Spleen (tissue), 11 donors: ENCODE results near the gene HORMAD2. TPM values are rescaled to one million over a fixed set of nuclear protein-coding genes. Genes with fewer than 3 reads are reported as not detected.

Experiments used
- DNase-seq: peaks from one replicate; pipeline ENCODE4 v3.0.0-alpha.2; 2020
- H3K27ac ChIP-seq, 8 donors: fragments of 200-600 bp; sonication (generic) in 7 of 8; 1 replicate in 4 of 8; 2 replicates in 4 of 8; pipeline versions ENCODE4 v1.5.0 to v1.8.0; 2016 to 2021; ENCODE audit warnings: inconsistent platforms in 4 of 8, mild to moderate bottlenecking in 4 of 8, moderate library complexity in 1 of 8
- H3K27me3 ChIP-seq, 7 donors: fragments of 200-600 bp; sonication (generic) in 6 of 7; replicated peaks in 1 of 7; 1 replicate in 4 of 7; 2 replicates in 3 of 7; pipeline versions ENCODE4 v1.5.0 to v1.8.0; 2016 to 2021; ENCODE audit warnings: inconsistent platforms in 3 of 7, mild to moderate bottlenecking in 1 of 7
- H3K36me3 ChIP-seq, 6 donors: fragments of 200-600 bp; sonication (generic) in 5 of 6; 1 replicate in 4 of 6; 2 replicates in 2 of 6; pipeline versions ENCODE4 v1.5.0 to v1.8.0; 2016 to 2021; ENCODE audit warnings: inconsistent platforms in 2 of 6
- H3K4me1 ChIP-seq, 6 donors: fragments of 200-600 bp; sonication (generic) in 5 of 6; 1 replicate in 3 of 6; 2 replicates in 3 of 6; pipeline versions ENCODE4 v1.5.0 to v1.8.0; 2016 to 2021; ENCODE audit warnings: inconsistent platforms in 3 of 6
- H3K4me3 ChIP-seq, 8 donors: fragments of 200-600 bp; sonication (generic) in 7 of 8; 1 replicate in 4 of 8; 2 replicates in 4 of 8; pipeline versions ENCODE4 v1.5.0 to v1.8.0; 2016 to 2021; ENCODE audit warnings: inconsistent platforms in 4 of 8, mild to moderate bottlenecking in 4 of 8, moderate library complexity in 2 of 8
- H3K9me3 ChIP-seq, 8 donors: fragments of 200-600 bp; sonication (generic) in 7 of 8; 1 replicate in 4 of 8; 2 replicates in 4 of 8; pipeline versions ENCODE4 v1.5.0 to v1.8.0; 2016 to 2021; ENCODE audit warnings: inconsistent platforms in 4 of 8
- CTCF ChIP-seq, 11 experiments: fragments of 200-600 bp in 7 of 11; fragments of 450-650 bp in 4 of 11; sonication (generic) in 4 of 11; IDR thresholded peaks in 8 of 11; conservative IDR thresholded peaks in 3 of 11; 1 replicate in 7 of 11; 2 replicates in 4 of 11; pipeline versions ENCODE4 v1.4.0 to v1.8.0; 2016 to 2021; ENCODE audit warnings: antibody characterized with exemption in 11 of 11, inconsistent platforms in 4 of 11, mild to moderate bottlenecking in 1 of 11
- POLR2A ChIP-seq, 3 donors: fragments of 450-650 bp; IDR thresholded peaks; one replicate each; pipeline ENCODE4 v1.5.1; 2017; ENCODE audit warnings: antibody characterized with exemption in 3 of 3, mild to moderate bottlenecking in 1 of 3
- POLR2AphosphoS5 ChIP-seq, 3 donors: sonication (generic); formaldehyde crosslinking; IDR thresholded peaks; one replicate each; pipeline ENCODE4 v1.5.1; 2017; ENCODE audit warnings: antibody characterized with exemption in 3 of 3
- whole genome bisulfite sequencing, 5 donors: extraction: QIAGEN DNeasy Blood & Tissue Kit in 3 of 5; methylation state at CpG; one replicate each; pipeline versions ENCODE4 v1.1.5 to v1.1.7; 2013 to 2018; 5-methylcytosine and 5-hydroxymethylcytosine counted together
- intact Hi-C: fragments of 100-400 bp; cut with DNase I; formaldehyde crosslinking; loops from one replicate; pipeline ENCODE4 v1.15.0; 2023; ENCODE audit warnings: low total_unique reads
- polyA plus RNA-seq, 3 donors: library from polyadenylated mRNA; stranded (reverse); fragments of 200-250 nt; gene quantifications; one replicate each; pipeline ENCODE4 v1.2.1, GENCODE V29; 2013
- total RNA-seq, 7 donors: library from RNA; depleted of rRNA in 3 of 7; stranded (reverse); fragments of >200 nt in 3 of 7; fragmentation: NEBNext Ultra II Directional in 4 of 7; extraction: Animal tissue kit (Norgen Biotek cat#: 25700) in 4 of 7; gene quantifications; one replicate each; pipeline versions ENCODE4 v1.1.0 to v1.2.1, GENCODE V29; 2016 to 2021
- donor health status: healthy with polysubstance abuse.
- donor health status: DM: no; HTN: no; CAD: no; lungs with moderate emphysema.
- donor health status: DM: no; HTN: no; CAD: no.
- donor health status: Bipolar disorder and iron deficiency.
- donor health status: healthy.
- donor health status: DM: no; HTN: no; CAD: no.
- donor health status: DM: yes; HTN: yes; CAD: no.

HORMAD2 gene
- total and polyA plus RNA-seq, 10 donors, result not detected

GRCh38 chr22:30044881-30045493 is 35.3 kb upstream of the HORMAD2 start:
- H3K4me3 ChIP-seq, result no peak overlapping the region
- H3K27ac ChIP-seq, result no peak overlapping the region
- TF ChIP-seq CTCF (IDR thresholded peaks at IDR 0.05 in 8 of 11, conservative IDR thresholded peaks at IDR 0.05 in 3 of 11), result no peak
- no peak for TF ChIP-seq POLR2AphosphoS5 (IDR thresholded peaks at IDR 0.05)
- TF ChIP-seq POLR2A (IDR thresholded peaks at IDR 0.05), result no peak
- 95 to 99% (median 96%) methylated on average over 4 of the region's 4 CpGs for WGBS, 5 donors
- intact Hi-C loops, result no loop called here
- no peaks in the 10 kb centered on the region for H3K36me3 ChIP-seq
- H3K4me1 ChIP-seq, result peaks cover 0 to 9% (median 0%) of the 10 kb centered on the region in 6 donors
- no peaks in the 10 kb centered on the region for H3K27me3 ChIP-seq
- H3K9me3 ChIP-seq, result no peaks in the 10 kb centered on the region
- no peak for DNase-seq

DNA sequence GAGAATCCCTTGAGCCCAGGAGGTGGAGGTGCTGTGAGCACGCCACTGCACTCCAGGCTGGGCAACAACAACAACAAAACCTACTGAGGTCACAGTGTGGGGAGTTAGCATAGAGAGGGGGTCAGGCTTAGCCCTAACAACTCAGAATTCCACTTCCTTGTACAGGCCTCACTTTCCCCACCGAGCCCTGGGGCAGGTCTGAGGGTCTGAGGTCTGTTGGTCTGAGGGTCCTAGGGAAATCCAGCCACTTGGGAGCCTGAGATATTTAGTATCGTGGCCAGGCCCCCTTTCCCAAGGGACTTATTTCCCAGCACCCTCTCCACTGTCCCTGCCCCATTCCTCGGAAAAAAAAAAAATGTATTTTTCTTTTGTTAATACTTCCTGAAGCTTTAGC is 34.8 kb upstream of the HORMAD2 start:
- no peak overlapping the region for H3K4me3 ChIP-seq
- H3K9me3 ChIP-seq, result no peaks in the 10 kb centered on the region
- H3K4me1 ChIP-seq, result peaks cover 0 to 9% (median 0%) of the 10 kb centered on the region in 6 donors
- intact Hi-C loops, result no loop called here
- 77 to 91% (median 84%) methylated on average over 4 of the region's 4 CpGs for WGBS, 5 donors
- H3K27ac ChIP-seq, result no peak overlapping the region
- H3K36me3 ChIP-seq, result no peaks in the 10 kb centered on the region
- DNase-seq, result no peak
- TF ChIP-seq CTCF (IDR thresholded peaks at IDR 0.05 in 8 of 11, conservative IDR thresholded peaks at IDR 0.05 in 3 of 11) (no peak), POLR2A (IDR thresholded peaks at IDR 0.05) (no peak), POLR2AphosphoS5 (IDR thresholded peaks at IDR 0.05) (no peak)
- no peaks in the 10 kb centered on the region for H3K27me3 ChIP-seq

DNA sequence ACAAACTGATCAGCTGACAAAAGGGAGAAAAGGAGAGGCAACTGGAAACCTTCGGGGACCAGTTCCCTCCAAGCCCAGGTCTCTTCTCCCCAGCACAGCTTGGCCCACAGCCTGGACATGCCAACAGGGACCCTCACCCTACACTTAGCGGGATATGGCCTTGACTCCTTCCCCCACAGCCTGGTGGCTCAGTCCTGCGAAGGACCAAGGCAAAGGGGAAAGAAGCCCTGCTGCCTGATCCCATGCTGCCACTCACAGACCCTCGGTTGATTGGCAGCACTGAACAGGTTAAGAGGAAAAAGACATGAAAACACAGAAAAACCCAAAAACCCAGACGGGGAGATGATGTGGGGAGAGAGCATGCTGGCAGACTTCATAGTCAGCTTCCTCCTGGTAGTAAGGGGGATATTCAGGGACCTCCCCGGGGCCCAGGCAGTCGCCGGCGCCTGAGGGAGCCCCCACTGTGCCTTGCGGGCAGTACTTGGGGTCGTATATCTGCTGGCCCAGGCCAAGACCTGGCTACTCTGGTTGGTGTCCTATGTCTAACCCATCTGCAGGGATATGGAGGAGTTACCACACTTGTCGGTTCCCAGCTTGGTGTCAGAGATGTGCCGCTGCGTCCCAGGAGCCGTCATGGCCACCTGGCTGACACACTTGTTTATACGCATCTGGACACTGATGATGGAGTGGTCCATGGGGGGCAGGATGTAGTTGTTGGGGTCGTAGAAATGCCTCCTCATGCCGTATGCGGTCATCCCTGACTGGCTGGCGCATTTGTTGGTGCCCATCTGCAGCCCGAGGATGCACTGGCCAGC is 34.2 kb upstream of the HORMAD2 start:
- H3K27ac ChIP-seq, result no peak overlapping the region
- WGBS, 5 donors, result 89 to 95% (median 93%) methylated on average over 13 to 21 of the region's 21 CpGs
- H3K27me3 ChIP-seq, result no peaks in the 10 kb centered on the region
- intact Hi-C loops, result no loop called here
- no peak for DNase-seq
- TF ChIP-seq CTCF (IDR thresholded peaks at IDR 0.05 in 8 of 11, conservative IDR thresholded peaks at IDR 0.05 in 3 of 11) (no peak), POLR2AphosphoS5 (IDR thresholded peaks at IDR 0.05) (no peak), POLR2A (IDR thresholded peaks at IDR 0.05) (no peak)
- peaks cover 0 to 9% (median 0%) of the 10 kb centered on the region in 6 donors for H3K4me1 ChIP-seq
- H3K4me3 ChIP-seq, result no peak overlapping the region
- H3K36me3 ChIP-seq, result no peaks in the 10 kb centered on the region
- no peaks in the 10 kb centered on the region for H3K9me3 ChIP-seq

DNA sequence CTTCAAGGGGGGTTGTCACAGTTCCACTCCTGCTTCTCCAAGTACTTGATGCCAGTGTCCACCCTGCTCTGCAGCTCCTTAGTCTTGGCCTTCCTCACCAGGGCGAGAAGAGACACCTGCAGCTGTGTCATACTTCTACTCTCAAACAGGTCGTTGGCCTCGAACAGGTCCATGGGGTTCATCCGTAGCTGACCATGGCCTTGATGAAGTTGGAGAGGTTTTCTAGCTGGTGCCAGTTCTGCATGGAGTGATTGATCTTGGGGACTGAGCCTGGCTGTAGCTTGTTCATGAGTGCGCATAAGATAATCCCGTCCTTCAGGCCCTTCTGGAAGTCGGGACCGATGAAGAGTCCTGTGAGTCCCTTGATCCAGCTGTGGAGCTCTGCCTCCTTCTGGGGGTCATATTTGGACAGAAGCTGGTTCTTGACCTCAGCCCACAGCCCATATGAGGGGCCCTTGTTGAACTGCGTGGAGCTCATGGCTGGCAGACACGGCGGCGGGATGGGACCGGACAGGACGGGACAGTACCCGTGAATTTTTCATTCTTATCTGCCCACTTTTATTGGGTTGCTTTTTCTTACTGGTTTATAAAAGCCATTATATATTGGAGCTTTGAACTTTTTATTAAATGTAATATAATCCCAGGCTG is 33.4 kb upstream of the HORMAD2 start:
- DNase-seq, result no peak
- Histone ChIP-seq H3K4me1 (peaks cover 0 to 9% (median 0%) of the 10 kb centered on the region in 6 donors), H3K27ac (no peak overlapping the region), H3K36me3 (no peaks in the 10 kb centered on the region), H3K27me3 (no peaks in the 10 kb centered on the region), H3K9me3 (no peaks in the 10 kb centered on the region), H3K4me3 (no peak overlapping the region)
- TF ChIP-seq POLR2AphosphoS5 (IDR thresholded peaks at IDR 0.05), result no peak
- TF ChIP-seq CTCF (IDR thresholded peaks at IDR 0.05 in 8 of 11, conservative IDR thresholded peaks at IDR 0.05 in 3 of 11), result no peak
- TF ChIP-seq POLR2A (IDR thresholded peaks at IDR 0.05), result no peak
- 92 to 98% (median 95%) methylated on average over 14 to 15 of the region's 15 CpGs for WGBS, 5 donors
- intact Hi-C loops, result no loop called here
